NCI-H510A (cell line): ENCODE data around the gene ZNF736.
"Not testable (repeated sequence)": the region's sequence is repeated elsewhere in the genome, so short reads cannot be mapped to it uniquely, and the experiment has no call there.

Source experiments
- DNase-seq: peaks from one replicate; lab custom pipeline; 2025; lab: John Stamatoyannopoulos, UW

The ZNF736 gene

GRCh38 chr7:64313740-64314491 is at the start of gene ZNF736:
TSS of gene ZNF736 (plus strand) at chr7:64313961. CDS start at chr7:64314151, 190 bp downstream.
- peak; percentile 63 for DNase-seq

- DNase-seq = no peak
Observed at GRCh38 chr7:64266341-64266919, 47.3 kb upstream of the ZNF736 start.

GRCh38 chr7:64277630-64278029 is 36.1 kb upstream of the ZNF736 start:
- DNase-seq = no peak

- DNase-seq = no peak
Observed at GRCh38 chr7:64294701-64295420, 18.9 kb upstream of the ZNF736 start.

- DNase-seq = not testable (repeated sequence)
Observed at GRCh38 chr7:64297418-64297817, 16.3 kb upstream of the ZNF736 start.

- no peak for DNase-seq
Observed at GRCh38 chr7:64300641-64301405, 12.9 kb upstream of the ZNF736 start.

- DNase-seq = peak; percentile 86
Observed at GRCh38 chr7:64307254-64308015, 6.3 kb upstream of the ZNF736 start.

GRCh38 chr7:64308016-64308270 is 5.8 kb upstream of the ZNF736 start:
- no peak for DNase-seq

GRCh38 chr7:64310426-64310825 is 3.3 kb upstream of the ZNF736 start:
- no peak for DNase-seq

- DNase-seq = no peak
Observed at GRCh38 chr7:64312826-64313225, 935 bp upstream of the ZNF736 start.

GRCh38 chr7:64314566-64314965 is 805 bp downstream of the ZNF736 start:
- DNase-seq = no peak

- not testable (repeated sequence) for DNase-seq
Observed at GRCh38 chr7:64316031-64316742, 2.4 kb downstream of the ZNF736 start.

GRCh38 chr7:64320547-64321513 is 7.1 kb downstream of the ZNF736 start:
- DNase-seq = no peak

- not testable (repeated sequence) for DNase-seq
Observed at GRCh38 chr7:64324166-64324565, 10.4 kb downstream of the ZNF736 start.

GRCh38 chr7:64348713-64349210 is 35.0 kb downstream of the ZNF736 start:
- DNase-seq = not testable (repeated sequence)

GRCh38 chr7:64359543-64359942 is 45.8 kb downstream of the ZNF736 start:
- DNase-seq = no peak

GRCh38 chr7:64371116-64371515 is 57.4 kb downstream of the ZNF736 start:
- no peak for DNase-seq

GRCh38 chr7:64373017-64373416 is 59.3 kb downstream of the ZNF736 start:
- no peak for DNase-seq

GRCh38 chr7:64400401-64400800 is 86.6 kb downstream of the ZNF736 start:
- no peak for DNase-seq
